Activated CD4-positive, CD25-positive, alpha-beta regulatory T cell (primary cell): ENCODE measurements around the gene ZNF738.
"Not testable (repeated sequence)": the region's sequence is repeated elsewhere in the genome, so short reads cannot be mapped to it uniquely, and the experiment has no call there.

Source experiments
- DNase-seq, 4 experiments: peaks; one replicate each; lab custom pipeline; 2025; lab: John Stamatoyannopoulos, UW

ZNF738 gene

GRCh38 chr19:21358768-21359451, at the start of gene ZNF738:
TSS of gene ZNF738 (plus strand) at chr19:21359000. CDS start at chr19:21359141, 141 bp downstream.
- DNase-seq = peak; percentile 46 to 61 (median 53)

GRCh38 chr19:21312807-21313206, 46.0 kb upstream of the ZNF738 start:
- DNase-seq = not testable (repeated sequence)

DNA sequence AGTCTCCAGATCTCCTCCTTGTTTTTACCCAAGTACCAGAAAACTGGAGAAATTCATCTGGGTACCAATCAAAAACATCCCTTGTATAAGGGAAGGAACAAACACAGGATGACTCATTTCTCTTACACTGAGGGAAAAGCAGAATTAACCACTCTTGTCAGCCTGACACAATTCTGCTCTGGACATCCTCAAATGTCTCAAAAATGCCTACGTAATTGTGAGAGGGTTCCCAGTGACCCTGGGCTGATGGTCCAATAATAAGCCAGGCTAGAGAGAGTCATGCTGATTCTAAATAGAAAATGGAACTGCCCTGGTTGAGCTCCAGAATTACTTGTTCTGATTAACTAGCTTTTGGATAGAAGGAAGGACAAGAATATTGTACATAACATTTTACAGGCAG, 44.1 kb upstream of the ZNF738 start:
- DNase-seq = no peak

GRCh38 chr19:21317821-21318220, 41.0 kb upstream of the ZNF738 start:
- DNase-seq = no peak

DNA sequence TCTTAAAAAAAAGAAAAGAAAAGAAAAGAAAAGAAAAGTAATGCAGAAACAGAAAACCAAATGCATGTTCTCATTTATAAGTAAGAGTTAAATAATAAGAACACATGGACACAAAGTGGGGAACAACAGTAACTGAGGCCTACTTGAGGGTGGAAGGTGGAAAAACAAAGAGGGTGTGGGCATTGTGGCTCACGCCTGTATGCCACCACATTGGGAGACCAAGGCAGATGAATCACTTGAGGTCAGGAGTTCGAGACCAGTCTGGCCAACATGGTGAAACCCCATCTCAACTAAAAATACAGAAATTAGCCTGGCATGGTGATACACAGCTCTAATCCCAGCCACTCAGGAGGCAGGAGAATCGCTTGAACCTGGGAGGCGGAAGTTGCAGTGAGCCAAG, 37.7 kb upstream of the ZNF738 start:
- DNase-seq = no peak

DNA sequence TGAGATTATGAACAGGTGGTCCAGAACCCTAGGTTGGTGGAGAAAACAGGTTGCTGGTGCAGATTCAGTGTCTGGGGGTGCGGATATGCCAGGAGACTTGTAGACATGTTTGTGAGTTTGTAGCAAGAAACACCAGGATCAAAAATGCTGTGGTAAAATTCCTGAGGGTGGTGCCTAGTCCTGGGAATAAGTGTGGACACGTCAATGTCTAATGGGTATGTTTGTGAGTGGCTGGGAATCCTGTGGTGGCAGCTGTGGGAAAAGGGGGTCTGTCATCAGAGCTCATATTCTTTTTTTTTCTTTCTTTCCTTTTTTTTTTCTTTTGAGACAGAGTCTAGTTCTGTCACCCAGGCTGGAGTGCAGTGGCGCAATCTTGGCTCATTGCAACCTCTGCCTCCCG, 36.8 kb upstream of the ZNF738 start:
- no peak for DNase-seq

- DNase-seq = no peak
Observed at GRCh38 chr19:21322528-21322927, 36.3 kb upstream of the ZNF738 start.

DNA sequence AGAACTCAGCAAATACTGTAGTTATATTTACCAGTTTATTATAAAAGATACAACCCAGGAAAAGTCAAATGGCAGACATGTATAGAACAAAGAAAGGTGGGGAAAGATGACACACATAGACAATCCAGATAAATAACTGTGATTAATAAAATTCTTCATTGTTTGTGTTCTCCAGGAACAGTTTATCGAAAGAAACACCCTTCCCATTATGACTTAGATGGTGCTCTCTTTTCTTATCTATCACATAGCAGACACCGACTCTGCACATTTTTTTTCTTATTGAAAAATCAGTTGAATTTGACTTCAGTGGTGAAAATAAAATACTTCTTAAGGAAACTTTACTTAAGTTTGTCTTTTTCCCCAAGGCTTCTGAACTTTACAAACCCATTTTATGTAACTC, 35.8 kb upstream of the ZNF738 start:
- DNase-seq = no peak

- DNase-seq = no peak
Observed at GRCh38 chr19:21326169-21326568, 32.6 kb upstream of the ZNF738 start.

DNA sequence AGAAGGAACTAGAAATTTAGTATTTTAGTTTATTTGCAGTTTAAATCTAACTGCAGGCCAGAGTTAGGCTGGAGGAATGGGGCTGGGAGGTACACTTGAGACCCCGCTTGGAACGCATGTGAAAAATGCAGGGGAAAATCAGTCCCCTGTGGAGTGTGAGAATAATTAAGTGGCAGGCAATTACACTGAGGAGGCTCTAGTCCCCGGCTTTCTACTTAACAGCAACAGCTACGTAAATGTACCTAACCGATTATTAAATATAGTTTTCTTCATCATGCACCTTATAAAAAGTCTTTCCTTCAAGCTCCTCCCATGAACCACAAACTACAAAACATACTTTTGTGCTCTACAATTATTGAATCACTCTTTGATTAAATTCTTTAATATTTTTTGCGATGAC, 30.4 kb upstream of the ZNF738 start:
- DNase-seq = no peak

GRCh38 chr19:21328885-21329605, 29.8 kb upstream of the ZNF738 start, which contains the start of gene ZNF708:
TSS of gene ZNF708 (minus strand) at chr19:21329410. CDS start at chr19:21329212, 198 bp downstream.
- DNase-seq = peak; percentile 33 to 64 (median 48)

DNA sequence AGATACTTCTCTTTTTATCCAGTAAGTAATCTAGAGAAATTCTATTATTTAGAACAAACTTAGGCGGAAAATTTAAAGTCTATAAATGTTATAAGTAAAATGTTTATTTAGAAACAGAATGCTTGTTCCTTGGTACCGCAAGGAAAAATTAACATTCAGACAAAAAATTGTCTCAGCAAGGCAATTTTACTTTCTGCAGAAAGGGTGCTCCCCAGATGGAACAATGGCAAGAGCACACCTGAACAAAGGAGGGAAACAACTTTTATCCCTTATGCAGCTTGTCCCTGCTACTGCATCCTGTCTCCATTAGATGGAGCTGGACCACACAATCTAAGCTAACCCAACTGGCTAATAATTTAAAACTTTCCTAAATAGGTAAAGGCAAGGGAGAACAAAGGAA, 23.1 kb upstream of the ZNF738 start:
- DNase-seq = no peak

- DNase-seq = not testable (repeated sequence)
Observed at GRCh38 chr19:21344841-21345240, 14.0 kb upstream of the ZNF738 start.

- DNase-seq = no peak
Observed at GRCh38 chr19:21352830-21353229, 6.0 kb upstream of the ZNF738 start.

- DNase-seq = no peak
Observed at GRCh38 chr19:21362291-21362690, 3.5 kb downstream of the ZNF738 start.

DNA sequence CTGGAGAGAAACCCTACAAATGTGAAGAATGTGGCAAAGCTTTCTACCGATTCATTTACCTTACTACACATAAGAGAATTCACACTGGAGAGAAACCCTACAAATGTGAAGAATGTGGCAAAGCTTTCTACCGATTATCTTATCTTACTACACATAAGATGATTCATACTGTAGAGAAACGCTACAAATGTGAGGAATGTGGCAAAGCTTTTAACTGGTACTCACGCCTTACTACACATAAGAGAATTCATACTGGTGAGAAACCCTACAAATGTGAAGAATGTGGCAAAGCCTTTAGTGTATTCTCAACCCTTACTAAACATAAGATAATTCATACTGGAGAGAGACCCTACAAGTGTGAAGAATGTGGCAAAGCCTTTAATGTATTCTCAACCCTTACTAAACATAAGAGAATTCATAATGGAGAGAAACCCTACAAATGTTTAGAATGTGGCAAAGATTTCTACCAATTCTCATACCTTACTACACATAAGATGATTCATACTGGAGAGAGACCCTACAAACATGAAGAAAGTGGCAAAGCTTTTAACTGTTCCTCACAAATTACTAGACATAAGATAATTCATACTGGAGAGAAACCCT, 25.3 kb downstream of the ZNF738 start:
- no peak for DNase-seq

DNA sequence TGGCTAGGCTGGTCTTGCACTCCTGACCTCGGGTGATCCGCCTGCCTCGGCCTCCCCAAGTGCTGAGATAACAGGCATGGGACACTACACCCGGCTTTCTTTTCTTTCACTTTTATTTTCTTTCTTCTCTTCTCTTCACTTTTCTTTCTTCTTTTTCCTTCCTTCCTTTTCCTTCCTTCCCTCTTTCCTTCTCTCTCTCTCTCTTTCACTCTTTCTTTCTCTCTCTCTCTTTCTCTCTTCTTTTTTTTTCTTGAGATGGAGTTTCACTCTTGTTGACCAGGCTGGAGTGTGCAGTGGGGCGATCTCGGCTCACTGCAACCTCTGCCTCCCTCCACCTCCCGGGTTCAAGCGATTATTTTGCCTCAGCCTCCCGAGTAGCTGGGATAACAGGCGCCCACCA, 37.3 kb downstream of the ZNF738 start:
- DNase-seq = no peak

GRCh38 chr19:21396893-21397572, 38.2 kb downstream of the ZNF738 start, which contains the start of gene ZNF493:
TSS of gene ZNF493 (plus strand) at chr19:21397133. CDS start at chr19:21397238, 105 bp downstream.
- peak; percentile 64 to 81 (median 76) for DNase-seq

DNA sequence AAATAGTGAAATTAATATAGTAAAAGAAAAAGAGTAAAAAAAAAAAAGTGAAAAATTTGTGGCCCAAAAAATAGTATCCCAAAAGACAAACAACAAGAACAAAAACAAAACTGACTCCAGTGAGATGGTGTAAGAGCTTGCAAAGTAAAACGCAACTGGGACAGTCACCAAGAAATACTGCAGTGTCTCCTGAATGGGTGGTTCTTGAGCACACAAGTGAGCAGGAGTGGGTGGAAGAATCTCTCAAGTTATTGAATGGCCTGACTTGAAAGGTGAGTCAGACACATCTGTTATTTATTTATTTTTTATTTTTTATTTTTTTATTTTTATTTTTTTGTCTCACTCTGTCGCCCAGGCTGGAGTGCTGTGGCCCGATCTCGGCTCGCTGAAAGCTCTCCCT, 40.1 kb downstream of the ZNF738 start:
- DNase-seq = no peak

DNA sequence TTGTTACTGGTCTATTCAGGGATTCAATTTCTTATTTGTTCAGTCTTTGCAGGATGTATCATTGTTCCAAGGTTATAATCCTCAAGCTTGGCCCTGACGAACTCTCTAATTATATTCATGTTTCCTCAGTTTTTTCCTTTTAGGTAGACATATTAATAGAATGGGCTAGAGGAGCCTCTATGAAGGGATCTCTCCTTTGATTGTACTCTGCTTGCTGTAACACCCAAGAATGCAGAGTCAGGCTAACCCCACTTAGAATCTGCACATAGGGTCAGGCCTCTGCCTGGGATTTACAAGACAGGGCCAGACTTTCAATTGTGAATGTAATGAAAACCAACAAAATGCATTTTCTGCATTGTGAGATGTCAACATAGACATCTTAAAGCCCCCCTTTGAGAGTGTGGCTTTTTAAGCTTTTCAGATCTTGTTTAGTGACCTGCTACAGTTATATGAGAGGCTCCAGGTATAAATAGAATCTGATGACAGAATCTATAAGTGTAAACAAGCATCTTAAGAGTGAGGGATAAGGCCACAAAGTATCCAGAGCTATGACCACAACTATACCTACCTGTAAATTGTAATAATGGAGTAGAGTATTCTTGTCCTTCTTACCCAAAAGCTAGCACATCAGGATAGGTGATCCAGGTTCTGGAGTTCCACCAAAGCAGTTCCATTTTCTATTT, 43.6 kb downstream of the ZNF738 start:
- no peak for DNase-seq

- no peak for DNase-seq
Observed at GRCh38 chr19:21410166-21410565, 51.4 kb downstream of the ZNF738 start.

DNA sequence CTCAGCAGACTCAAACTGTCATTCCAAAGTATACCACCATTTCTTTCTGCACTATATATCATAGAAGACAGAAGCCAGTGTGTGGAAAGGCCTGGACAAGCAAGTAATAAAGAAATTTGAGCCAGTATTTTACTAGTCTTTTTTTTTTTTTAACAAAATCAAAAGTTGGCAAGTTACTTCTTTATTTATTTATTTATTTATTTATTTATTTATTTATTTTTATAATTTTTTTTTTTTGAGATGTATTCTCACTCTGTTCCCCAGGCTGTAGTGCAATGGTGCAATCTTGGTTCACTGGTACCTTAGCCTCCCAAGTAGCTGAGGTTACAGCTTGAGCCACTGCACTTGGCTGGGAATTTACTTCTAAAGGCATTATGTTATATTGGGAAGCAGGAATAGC, 63.4 kb downstream of the ZNF738 start:
- no peak for DNase-seq
